HepG2 (cell line): Measurements from ENCODE around the gene NELFCD. TPM values are rescaled to one million over a fixed set of nuclear protein-coding genes. Genes with fewer than 3 reads are reported as not detected.

Experiments
- GLI4 ChIP-seq: sonication (generic); formaldehyde crosslinking; IDR thresholded peaks from 2 replicates; pipeline ENCODE4 v1.5.1; 2020; ENCODE audit warnings: missing genetic modification reagents, mild to moderate bottlenecking, moderate library complexity, borderline replicate concordance
- HOXA5 ChIP-seq: sonication (generic); formaldehyde crosslinking; IDR thresholded peaks from 2 replicates; pipeline ENCODE4 v1.4.0; 2020; ENCODE audit warnings: missing genetic modification reagents
- KLF12 ChIP-seq: sonication (generic); formaldehyde crosslinking; IDR thresholded peaks from 2 replicates; pipeline ENCODE4 v1.4.0; 2020; ENCODE audit warnings: missing genetic modification reagents, borderline replicate concordance
- PRMT3 ChIP-seq: sonication (generic); formaldehyde crosslinking; IDR thresholded peaks from 2 replicates; pipeline ENCODE4 v1.8.1; 2022; ENCODE audit warnings: low read depth, mild to moderate bottlenecking, moderate library complexity, missing genetic modification reagents, borderline replicate concordance
- RARG ChIP-seq: sonication (generic); formaldehyde crosslinking; IDR thresholded peaks from 2 replicates; pipeline ENCODE4 v1.4.0; 2020; ENCODE audit warnings: low read depth, mild to moderate bottlenecking, missing genetic modification reagents
- SMC3 ChIP-seq: IDR thresholded peaks from 2 replicates; pipeline ENCODE4 v1.6.1; 2011; ENCODE audit warnings: low read length, improper control_type of control experiment
- SRSF9 ChIP-seq: fragments of 200-400 bp; formaldehyde crosslinking; IDR thresholded peaks from 2 replicates; pipeline ENCODE4 v1.6.1; 2018; ENCODE audit warnings: borderline replicate concordance, mild to moderate bottlenecking, low read depth, low read length; ENCODE audit not compliant: insufficient read depth, poor library complexity, severe bottlenecking
- ZFYVE20 ChIP-seq: sonication (generic); formaldehyde crosslinking; IDR thresholded peaks from 2 replicates; pipeline ENCODE4 v1.8.0; 2023; ENCODE audit warnings: low read depth, mild to moderate bottlenecking, moderate library complexity, missing genetic modification reagents, borderline replicate concordance
- ZNF329 ChIP-seq: sonication (generic); formaldehyde crosslinking; IDR thresholded peaks from 2 replicates; pipeline ENCODE4 v1.9.0; 2021; ENCODE audit warnings: low read depth, mild to moderate bottlenecking, missing genetic modification reagents
- ZNF383 ChIP-seq: sonication (generic); formaldehyde crosslinking; IDR thresholded peaks from 2 replicates; pipeline ENCODE4 v1.4.0; 2020; ENCODE audit warnings: missing genetic modification reagents, mild to moderate bottlenecking, borderline replicate concordance
- ZNF772 ChIP-seq: sonication (generic); formaldehyde crosslinking; IDR thresholded peaks from 2 replicates; pipeline ENCODE4 v1.5.0; 2020; ENCODE audit warnings: mild to moderate bottlenecking, missing genetic modification reagents
- polyA plus RNA-seq, 8 experiments: library from polyadenylated mRNA; depleted of rRNA in 3 of 8; stranded (reverse) in 7 of 8; unstranded in 1 of 8; fragments of >200 nt; fragmentation: Illumina TruSeq in 4 of 8; extraction: Trizol in 4 of 8; gene quantifications; 2 replicates each; pipeline versions ENCODE4 v1.2.1 to v1.2.3, GENCODE V29; 2011 to 2016; ENCODE audit warnings: low read depth in 4 of 8, missing spikeins in 1 of 8, mixed read lengths in 1 of 8; ENCODE audit not compliant: insufficient read depth in 1 of 8
- total RNA-seq, 5 experiments: library from RNA; depleted of rRNA; stranded (reverse); fragments of >200 nt; fragmentation: Illumina TruSeq; extraction: Trizol; gene quantifications; 2 replicates each; pipeline ENCODE4 v1.2.3, GENCODE V29; 2016; ENCODE audit warnings: low read depth in 1 of 5
- TF ChIP-seq, protein P1 (sequence below): sonication (generic); formaldehyde crosslinking; IDR thresholded peaks from 2 replicates; pipeline ENCODE4 v1.5.0; 2020; ENCODE audit warnings: missing genetic modification reagents
- TF ChIP-seq, protein P2 (sequence below): sonication (generic); formaldehyde crosslinking; IDR thresholded peaks from 2 replicates; pipeline ENCODE4 v1.8.1; 2022; ENCODE audit warnings: low read depth, mild to moderate bottlenecking, missing genetic modification reagents

NELFCD gene
- total and polyA plus RNA-seq, 2 of the 13 experiments (the other 11 are each of a cell fraction or from before 2014, with no cell fraction given) = 159 to 203 TPM

DNA sequence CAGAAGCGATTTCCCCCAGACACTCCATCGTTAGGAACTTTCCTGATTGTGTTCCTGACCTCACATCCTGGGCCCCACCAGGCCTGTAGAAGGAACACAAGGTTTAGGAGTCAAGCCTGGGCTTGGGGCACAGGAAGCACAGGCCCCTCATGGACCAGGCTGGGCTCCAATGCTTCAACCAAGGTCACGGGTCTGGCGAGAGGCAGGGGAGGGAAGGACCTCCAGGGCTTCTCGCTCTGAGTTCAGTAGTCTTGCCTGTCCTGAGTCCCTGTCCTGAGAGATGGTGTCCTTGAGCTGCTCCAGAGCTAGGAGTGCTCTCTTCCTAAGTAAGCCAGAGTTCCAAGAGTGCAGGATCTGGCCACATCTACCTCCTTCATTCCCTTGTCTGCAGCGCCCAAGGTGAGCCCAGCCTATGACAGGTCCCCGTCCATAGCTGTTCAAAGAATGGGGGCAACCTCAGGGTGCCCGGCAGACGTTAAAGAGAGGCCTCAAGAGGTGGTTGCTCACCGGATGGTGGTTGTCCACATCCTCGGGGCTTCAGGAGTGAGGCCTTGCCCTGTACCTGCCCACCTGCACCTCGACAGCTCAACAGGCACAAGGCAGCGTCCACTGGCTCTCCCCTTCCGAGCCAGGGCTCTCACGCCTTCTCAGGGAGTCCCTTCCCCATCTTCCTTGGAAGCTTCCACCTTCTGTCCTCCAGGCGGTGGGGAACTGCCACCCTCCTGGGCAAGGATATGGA lies 36.6 kb downstream of the NELFCD start (continued):
- no peak for TF ChIP-seq SRSF9
- TF ChIP-seq, protein P1, sequence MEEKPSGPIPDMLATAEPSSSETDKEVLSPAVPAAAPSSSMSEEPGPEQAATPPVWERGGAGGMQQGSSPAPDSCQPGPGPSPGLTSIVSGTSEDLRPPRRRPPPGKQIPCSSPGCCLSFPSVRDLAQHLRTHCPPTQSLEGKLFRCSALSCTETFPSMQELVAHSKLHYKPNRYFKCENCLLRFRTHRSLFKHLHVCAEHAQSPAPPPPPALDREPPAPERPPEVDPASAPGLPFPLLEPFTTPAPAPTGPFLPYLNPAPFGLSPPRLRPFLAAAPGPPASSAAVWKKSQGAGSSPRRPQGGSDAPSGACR (CRISPR knock-in tag) = no peak
- TF ChIP-seq, protein P2, sequence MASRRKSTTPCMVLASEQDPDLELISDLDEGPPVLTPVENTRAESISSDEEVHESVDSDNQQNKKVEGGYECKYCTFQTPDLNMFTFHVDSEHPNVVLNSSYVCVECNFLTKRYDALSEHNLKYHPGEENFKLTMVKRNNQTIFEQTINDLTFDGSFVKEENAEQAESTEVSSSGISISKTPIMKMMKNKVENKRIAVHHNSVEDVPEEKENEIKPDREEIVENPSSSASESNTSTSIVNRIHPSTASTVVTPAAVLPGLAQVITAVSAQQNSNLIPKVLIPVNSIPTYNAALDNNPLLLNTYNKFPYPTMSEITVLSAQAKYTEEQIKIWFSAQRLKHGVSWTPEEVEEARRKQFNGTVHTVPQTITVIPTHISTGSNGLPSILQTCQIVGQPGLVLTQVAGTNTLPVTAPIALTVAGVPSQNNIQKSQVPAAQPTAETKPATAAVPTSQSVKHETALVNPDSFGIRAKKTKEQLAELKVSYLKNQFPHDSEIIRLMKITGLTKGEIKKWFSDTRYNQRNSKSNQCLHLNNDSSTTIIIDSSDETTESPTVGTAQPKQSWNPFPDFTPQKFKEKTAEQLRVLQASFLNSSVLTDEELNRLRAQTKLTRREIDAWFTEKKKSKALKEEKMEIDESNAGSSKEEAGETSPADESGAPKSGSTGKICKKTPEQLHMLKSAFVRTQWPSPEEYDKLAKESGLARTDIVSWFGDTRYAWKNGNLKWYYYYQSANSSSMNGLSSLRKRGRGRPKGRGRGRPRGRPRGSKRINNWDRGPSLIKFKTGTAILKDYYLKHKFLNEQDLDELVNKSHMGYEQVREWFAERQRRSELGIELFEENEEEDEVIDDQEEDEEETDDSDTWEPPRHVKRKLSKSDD (CRISPR knock-in tag) = no peak
- 0 out of 2 replicates have a peak, but pooled peaks have one; percentile 29 for TF ChIP-seq ZNF772 (CRISPR knock-in tag)
- no peak for TF ChIP-seq ZNF383 (CRISPR knock-in tag)
- TF ChIP-seq ZFYVE20 (CRISPR knock-in tag) = 0 out of 2 replicates have a peak, but pooled peaks have one; percentile 55
- TF ChIP-seq KLF12 (CRISPR knock-in tag) = no peak
- TF ChIP-seq RARG (CRISPR knock-in tag) = no peak
- TF ChIP-seq PRMT3 (CRISPR knock-in tag) = no peak
- TF ChIP-seq GLI4 (CRISPR knock-in tag) = 0 out of 2 replicates have a peak, but pooled peaks have one; percentile 31
- no peak for TF ChIP-seq SMC3
- no peak for TF ChIP-seq HOXA5 (CRISPR knock-in tag)
- no peak for TF ChIP-seq ZNF329 (CRISPR knock-in tag)
